Stimulated activated CD4-positive, alpha-beta T cell treated with anti-CD3 and anti-CD28 coated beads, Interleukin-1b, Interleukin-23, amount 100 ng/mL, for 48 hours (primary cell): Measurements from ENCODE around the gene NFIA.

Source experiments
- DNase-seq: peaks from one replicate; pipeline ENCODE4 v3.0.0-alpha.2; 2020

Gene NFIA

GRCh38 chr1:61420243-61420642 is 337.9 kb downstream of the NFIA start:
- no peak for DNase-seq

DNA sequence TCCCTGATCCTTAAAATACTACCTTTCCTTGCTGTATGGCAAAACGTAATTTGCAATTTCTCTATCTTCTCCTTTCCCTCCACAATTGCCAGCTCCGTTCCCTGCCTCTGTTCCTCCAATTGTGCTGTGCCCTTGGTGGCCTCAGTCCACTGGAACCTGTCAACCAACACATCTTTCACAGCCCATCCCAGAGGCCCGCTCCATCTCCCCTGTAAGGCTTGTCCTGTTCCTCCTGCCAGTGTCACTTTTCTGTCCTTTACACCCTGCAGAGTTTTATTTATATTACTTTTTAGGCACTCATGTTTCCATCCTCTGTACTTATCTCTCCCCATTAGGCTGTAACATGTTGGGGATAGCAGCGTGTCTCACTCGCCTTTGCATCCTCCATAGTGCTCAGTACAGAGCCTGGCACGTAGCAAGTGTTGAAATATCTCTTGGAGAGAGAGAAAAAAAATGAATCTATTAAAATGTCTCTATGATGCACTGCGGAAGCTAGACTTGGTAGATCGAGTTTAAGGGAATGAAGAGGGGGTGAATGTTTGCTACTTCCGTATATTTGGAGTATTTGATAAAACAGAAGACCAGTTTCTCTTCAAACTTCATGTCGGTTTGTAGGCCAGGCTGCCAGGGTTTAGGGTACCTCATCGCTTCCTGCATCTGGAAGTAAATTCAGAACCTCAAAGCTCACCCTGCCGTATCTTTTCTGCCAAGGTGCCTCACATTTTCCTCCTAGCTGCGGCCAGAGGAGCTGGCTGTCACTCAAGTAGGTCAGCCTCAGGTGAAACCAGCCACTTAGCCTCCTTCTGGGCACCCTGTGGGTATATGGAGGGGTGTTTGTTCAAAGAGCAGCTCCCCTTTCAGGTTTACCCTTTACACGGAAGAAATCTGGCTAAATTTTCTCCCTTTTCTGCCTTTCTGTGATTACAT is 338.8 kb downstream of the NFIA start:
- DNase-seq: no peak

DNA sequence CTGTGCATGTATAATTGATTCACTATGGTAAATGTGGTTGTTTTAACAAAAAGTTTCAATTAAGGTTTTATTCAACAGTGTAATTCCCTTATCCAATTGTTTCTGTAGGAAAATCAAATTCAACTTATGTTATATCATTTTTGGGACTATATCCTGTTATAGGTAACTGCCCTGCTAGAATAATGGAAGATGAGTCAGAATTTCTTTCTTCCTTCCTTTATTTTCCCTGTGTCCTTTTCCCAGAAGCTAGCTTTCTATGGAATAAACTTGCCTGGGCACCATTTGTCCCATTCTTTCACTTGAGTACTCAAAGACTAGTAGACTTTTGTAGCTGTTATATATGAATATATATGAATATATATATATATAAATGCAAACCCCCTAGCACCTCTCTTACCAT is 341.3 kb downstream of the NFIA start:
- no peak for DNase-seq

DNA sequence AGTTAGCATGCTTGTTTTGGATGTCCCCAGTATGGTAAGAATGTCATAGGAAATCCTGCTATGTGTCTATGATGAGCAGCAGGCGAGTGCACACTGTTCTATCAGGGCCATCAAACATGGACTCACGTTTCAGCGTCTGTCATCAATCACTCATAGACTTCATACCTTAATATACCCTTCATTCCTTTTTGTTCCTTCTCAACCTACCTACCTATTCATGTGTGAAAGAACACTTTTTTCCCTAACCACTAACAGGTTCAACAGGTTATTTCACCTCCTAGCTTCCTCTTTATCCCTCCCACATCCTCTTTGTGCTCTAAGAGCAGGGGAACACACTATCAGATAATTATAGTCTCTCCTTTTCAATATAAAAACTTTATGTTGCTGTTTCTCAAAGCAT is 342.0 kb downstream of the NFIA start:
- no peak for DNase-seq

- DNase-seq: no peak
Measured at GRCh38 chr1:61425040-61425439, 342.7 kb downstream of the NFIA start.

GRCh38 chr1:61426254-61426653 is 343.9 kb downstream of the NFIA start:
- DNase-seq: no peak

GRCh38 chr1:61426885-61427284 is 344.5 kb downstream of the NFIA start:
- DNase-seq: no peak

DNA sequence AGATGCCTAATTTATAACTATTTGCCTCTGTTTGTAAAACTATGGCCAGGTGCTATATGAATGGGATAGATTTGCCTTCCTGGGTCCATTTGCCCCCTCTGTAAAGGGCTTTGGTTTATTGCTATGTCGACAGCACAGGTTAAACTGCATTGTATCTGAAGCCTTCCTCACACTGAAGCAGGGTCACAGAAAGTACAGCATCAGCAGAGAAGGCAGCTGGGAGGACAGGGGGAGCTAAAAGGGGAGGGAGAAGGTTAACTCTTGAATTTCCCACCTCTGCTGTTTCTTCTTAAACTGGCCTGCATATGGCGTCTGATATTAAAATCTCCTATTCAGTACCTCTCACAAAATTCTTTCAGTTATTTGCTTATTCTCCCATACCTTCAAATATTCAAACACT is 345.1 kb downstream of the NFIA start:
- DNase-seq: no peak

DNA sequence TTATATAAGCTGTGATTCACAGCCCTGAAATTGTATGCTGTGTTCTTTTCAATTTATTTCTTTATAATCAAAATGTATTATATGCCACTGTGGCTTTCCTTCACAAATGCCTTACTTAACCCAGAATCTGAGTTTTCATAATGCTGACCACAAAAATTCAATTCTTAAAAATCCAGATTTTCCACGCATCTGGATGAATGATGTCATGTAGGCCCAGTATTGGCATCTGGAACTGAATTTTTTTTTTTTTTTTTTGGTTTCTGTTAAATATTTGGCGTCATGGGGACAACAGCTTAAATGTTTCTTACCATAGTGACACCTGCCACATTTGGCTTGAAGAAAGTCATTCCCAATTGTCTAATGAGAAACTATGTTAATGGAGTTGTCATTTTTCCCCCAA is 345.8 kb downstream of the NFIA start:
- DNase-seq: no peak

GRCh38 chr1:61432616-61433388 is 350.4 kb downstream of the NFIA start:
- no peak for DNase-seq

DNA sequence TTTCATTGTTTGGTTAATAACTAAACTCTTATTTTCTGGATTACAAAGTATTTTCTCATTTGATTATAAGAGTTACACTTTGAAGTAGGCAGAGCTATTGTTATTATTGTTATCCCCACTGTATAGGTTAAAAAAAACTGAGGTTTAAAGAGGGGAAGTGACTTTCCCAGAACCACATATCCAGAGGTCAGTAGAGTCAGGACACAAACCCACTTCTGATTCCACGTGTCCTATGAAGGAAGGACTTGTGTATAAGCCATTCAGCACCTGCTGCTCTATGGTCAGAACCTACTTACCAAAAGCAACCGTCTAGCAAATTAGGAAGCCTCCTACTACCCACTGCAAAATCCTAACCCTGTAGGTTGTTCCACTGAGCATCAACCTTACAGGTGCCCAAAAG is 351.3 kb downstream of the NFIA start:
- DNase-seq: no peak

DNA sequence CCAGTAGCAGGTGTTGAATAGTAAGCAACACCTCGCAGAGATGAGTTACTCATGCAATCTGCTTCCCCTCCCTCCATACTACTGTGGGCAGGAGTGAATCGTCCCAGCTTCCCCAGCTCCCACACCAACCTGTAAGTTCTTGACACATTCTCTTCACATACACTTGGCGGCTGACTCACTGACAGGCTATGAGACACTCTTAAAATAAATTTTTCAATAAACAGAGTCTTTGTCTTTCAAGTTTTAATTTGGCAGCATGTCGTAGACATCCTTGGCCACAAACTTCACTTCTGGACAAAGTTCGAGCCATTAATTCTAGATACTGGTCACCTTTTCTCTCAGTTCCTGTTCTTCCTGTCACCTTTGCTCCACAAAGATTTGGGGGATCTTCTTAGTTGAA is 351.9 kb downstream of the NFIA start:
- peak; percentile 24 for DNase-seq

DNA sequence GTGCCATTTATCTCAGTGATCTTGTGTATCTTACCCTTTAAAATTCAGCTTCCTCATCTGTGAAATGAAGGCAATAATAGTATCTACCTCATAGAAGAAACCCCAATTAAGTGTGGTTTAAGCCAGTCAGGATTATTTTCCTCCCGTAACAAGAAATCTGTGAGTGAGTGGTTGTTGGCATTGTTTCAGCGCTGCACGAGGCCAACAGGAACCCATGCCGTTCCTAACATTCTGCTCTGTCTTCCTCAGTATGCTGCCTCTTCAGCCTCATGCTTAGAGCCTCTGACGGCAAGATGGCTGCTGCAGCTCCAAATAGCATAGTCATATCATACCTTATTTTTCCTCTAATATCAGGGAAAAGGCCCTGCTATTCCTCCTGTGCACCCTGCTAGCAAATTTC is 352.9 kb downstream of the NFIA start:
- DNase-seq: no peak

- no peak for DNase-seq
Measured at GRCh38 chr1:61436016-61436415, 353.7 kb downstream of the NFIA start.

DNA sequence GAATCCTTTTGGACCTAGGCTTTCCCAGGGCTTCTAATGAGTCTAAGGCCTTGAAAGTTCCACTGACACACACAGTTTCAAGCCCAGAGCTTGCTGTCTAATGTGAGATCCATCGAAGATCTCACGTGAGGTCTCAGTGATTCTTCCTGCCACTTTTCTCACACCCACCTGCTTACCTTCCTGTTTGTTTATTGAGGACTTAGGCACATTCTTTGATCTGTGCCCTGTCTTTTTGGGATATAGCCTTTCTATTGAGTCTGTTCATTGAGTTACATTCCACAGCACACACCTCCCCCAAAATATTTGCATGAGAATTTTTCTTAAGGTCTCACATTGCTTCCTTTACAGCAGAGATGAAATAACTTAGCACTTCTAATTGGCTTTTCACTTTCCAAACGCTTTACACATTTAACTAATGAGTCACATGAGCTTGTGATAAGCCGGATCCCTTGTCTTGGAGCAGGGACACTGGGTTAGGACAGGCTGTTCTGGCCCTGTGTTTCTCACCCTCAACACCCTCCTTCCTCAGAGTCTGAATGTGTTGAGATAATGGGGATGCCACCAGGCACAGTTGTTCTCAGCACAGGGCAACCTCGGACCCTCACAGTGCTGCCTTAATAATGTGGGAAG is 354.2 kb downstream of the NFIA start:
- no peak for DNase-seq

DNA sequence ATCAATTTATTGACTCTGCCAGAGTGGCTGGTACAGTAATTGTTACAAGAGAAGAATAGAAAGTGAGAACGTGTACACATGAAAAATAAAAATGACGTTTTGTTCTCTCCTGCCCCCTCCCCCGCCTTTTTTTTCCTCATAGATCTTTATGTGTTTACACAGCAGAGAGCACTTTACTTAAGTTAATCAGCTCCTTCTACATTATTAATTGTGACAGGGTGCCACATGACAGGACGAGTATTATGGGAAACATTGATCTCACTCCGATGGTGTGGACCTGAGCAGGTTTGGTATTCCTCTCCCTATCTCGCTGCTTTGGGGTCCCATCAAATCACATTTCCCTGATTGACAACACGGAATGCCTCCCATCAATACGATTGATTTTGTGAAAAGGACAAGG is 356.9 kb downstream of the NFIA start:
- DNase-seq: no peak

GRCh38 chr1:61441723-61442262 is 359.4 kb downstream of the NFIA start:
- DNase-seq: no peak

- no peak for DNase-seq
Measured at GRCh38 chr1:61442544-61442943, 360.2 kb downstream of the NFIA start.

DNA sequence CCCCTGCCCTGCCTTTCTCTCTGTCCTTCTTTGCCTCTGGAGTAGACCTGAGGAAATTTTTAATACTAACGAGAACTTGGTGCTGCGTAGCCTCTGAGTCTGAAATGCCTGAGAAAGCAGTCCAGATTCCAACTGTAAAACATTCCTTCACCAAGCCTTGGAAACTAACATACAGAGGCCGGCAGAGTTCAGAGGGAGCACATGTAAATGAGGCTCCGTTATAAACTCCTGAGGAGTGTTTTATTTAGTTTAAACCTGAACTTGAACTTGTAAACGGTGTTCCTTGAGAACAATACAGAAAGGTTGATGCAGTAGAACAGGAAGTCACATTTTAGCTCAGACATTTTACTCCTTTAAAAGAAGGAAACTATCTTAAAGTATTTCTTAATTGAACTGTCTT is 361.9 kb downstream of the NFIA start:
- DNase-seq: no peak

DNA sequence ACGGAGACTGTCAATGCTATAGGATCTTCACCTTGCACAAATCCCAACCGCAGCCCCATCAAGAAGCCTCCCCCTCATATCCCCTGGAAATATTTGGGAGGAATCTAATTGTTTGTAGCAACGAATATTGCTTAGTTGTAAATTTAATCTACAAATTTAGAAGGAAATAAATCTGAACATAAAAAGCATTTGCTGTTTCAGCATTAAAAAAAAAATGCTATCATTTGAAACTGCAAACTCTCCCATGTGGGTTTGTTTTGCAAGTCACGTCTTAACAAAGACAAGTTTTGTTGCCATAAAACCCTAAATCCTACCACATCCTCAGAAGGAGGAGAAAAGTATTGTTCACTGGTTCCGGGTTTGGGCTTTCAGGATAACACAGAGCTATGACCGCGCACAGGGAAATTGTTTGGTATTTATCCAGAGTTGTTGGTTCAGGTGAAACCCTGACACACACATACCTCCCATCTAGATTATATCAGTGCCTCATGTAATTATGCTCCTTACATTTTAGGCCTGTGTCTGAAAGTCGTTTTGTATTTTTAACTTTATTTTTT is 363.0 kb downstream of the NFIA start:
- no peak for DNase-seq

DNA sequence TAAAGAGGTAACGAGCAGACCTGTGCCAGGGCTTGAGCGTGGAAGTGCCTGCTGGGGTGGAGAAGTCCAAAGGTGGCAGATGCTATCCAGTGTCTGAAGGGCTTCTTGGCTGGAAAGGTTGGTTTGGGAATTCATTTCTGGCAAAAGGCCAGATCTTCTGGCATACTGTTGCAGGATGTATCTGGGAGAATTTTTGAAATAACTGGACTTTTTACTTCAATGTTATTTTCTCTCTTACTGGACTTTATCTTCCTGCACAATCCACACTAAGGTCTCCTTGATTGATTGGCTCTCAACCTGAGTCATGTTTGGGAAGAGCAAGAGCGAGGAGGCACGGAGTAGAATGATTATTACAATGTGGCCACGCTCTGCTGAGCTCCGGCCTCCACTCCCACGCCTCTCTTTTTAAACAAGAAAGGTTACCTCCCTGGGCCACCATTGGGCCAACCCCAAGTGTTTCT is 364.2 kb downstream of the NFIA start:
- no peak for DNase-seq

DNA sequence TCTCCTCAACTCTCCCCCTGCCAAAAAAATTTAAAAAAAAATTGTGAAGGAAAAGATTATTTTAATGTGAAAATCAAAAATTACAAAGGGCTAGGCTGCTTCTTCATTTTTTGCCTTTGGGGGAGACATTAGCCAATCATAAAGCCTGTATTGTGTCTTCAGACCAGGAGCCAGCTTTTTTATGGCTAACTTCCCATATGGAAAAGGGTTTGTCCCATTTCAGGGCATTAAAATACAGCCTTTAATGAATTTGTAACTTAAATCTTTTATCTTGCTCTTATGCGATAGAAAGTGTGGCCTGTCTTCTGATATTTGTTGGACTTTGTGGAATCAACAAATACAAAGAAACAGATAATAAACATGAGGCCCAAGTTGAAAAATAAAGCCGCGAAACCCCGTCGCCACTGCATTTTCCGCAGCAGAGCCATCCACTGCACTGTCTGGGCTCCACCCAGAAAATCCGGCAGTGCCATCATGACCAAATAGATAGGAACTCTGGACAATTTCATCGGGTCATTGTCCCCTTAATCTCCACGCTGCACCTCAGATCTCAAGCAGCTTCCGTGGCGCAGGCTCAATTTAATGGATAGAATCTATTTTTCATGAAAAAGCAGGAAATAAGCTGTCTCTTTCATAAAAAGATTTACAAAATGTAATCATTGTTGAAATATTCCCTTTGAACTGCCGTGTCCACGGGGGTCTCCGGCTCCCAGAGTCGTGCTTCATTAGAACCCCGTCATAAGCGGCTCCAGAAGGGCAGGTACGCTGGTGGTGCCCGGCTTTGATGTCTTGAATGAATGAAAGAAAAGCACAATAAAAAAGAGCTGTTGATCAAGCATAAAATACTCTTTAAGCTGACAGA is 365.0 kb downstream of the NFIA start:
- no peak for DNase-seq
